ENCODE results near the gene TACR1. TPM values are rescaled to one million over a fixed set of nuclear protein-coding genes. Genes with fewer than 3 reads are reported as not detected.

The TACR1 gene
- total and polyA plus RNA-seq, 2 of the 8 experiments (the other 6 are each of a cell fraction or from before 2014, with no cell fraction given): 0.09 to 0.37 TPM

DNA sequence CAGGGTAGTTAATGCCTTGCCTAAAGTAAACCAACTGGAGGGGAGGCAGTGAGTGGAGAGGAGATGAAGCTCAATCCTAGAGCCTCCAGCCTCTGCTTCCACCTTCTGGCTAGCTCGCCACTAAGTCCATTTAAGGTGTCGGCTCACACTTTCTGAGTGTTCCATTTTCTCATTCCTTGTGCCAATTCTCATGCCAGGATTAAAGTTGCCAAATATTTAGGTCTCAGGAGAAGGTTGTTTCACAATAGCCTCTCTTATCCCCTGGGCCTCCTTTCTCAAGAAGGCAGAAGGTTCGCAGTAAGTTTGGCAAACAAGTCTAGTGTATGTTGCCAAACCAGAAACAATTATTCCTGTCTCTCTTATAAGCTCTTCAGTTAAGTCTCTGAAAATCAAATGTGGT is 57.2 kb downstream of the TACR1 start:
- Histone ChIP-seq H3K36me3 (ENCODE audit: control insufficient read depth in 2 of 4, insufficient read depth in 4 of 4, low read length in 3 of 4) (no peaks in the 10 kb centered on the region), H2BK5ac (ENCODE audit: low read depth, low read length) (no peak overlapping the region), H2AFZ (ENCODE audit: low read length) (no peak overlapping the region), H2BK12ac (ENCODE audit: low read depth, low read length) (no peak overlapping the region), H4K8ac (ENCODE audit: extremely low read depth, insufficient read depth, low read length) (no peak overlapping the region), H3K23ac (ENCODE audit: insufficient read length) (no peak overlapping the region), H3K9ac (replicated peaks in 1 of 4; ENCODE audit: extremely low read depth in 1 of 4, low read depth in 3 of 4, low read length in 3 of 4) (no peak overlapping the region), H3K79me1 (ENCODE audit: low read depth, low read length) (no peaks in the 10 kb centered on the region), H3K9me3 (ENCODE audit: insufficient read depth in 2 of 2, low read depth in 1 of 2, low read length in 1 of 2) (no peaks in the 10 kb centered on the region), H3K4ac (replicated peaks; ENCODE audit: insufficient read length, low read depth, low read length) (no peak overlapping the region), H4K5ac (ENCODE audit: insufficient read length, low read depth, low read length) (no peak overlapping the region), H3K18ac (ENCODE audit: extremely low read depth, low read length) (no peak overlapping the region), H3K4me2 (ENCODE audit: insufficient read depth in 1 of 2, low read depth in 2 of 2, low read length in 2 of 2) (no peak overlapping the region), H2BK20ac (ENCODE audit: low read length) (no peak overlapping the region), H3K27me3 (replicated peaks in 1 of 4; ENCODE audit: control insufficient read depth in 3 of 4, extremely low read depth in 1 of 4, insufficient read depth in 3 of 4, low read length in 3 of 4) (no peaks in the 10 kb centered on the region), H4K91ac (replicated peaks; ENCODE audit: insufficient read length, low read length) (no peak overlapping the region), H3K23me2 (ENCODE audit: low read depth, low read length) (no peaks in the 10 kb centered on the region), H3K56ac (replicated peaks; ENCODE audit: insufficient read length, low read depth, low read length) (no peak overlapping the region), H3K4me3 (ENCODE audit: extremely low read depth in 1 of 4, insufficient read depth in 2 of 4, low read depth in 3 of 4, low read length in 4 of 4) (no peak overlapping the region), H3K14ac (ENCODE audit: insufficient read length) (no peak overlapping the region), H2AK5ac (ENCODE audit: low read depth, low read length) (no peak overlapping the region), H3K79me2 (ENCODE audit: control insufficient read depth in 1 of 2, insufficient read depth in 2 of 2, low read length in 2 of 2) (no peaks in the 10 kb centered on the region), H2BK120ac (replicated peaks; ENCODE audit: low read depth, low read length) (no peak overlapping the region), H3K4me1 (replicated peaks in 1 of 4; ENCODE audit: control insufficient read depth in 3 of 4, insufficient read depth in 4 of 4, low read length in 3 of 4) (peaks cover 0 to 3% (median 0%) of the 10 kb centered on the region in 4 experiments; a peak in 1 of 7 replicates), H4K20me1 (replicated peaks in 1 of 2; ENCODE audit: control insufficient read depth in 1 of 2, insufficient read depth in 2 of 2, low read length in 2 of 2) (no peaks in the 10 kb centered on the region), H3K27ac (ENCODE audit: low read depth, low read length) (no peak overlapping the region), H2BK15ac (ENCODE audit: low read length) (no peak overlapping the region)
- 87% methylated on average over 3 of the region's 3 CpGs; no CpG with 5 or more reads in 1 of the 2 experiments for WGBS, 2 experiments (ENCODE audit: extremely low coverage in 1 of 2, insufficient coverage in 1 of 2, insufficient read length in 1 of 2, insufficient replicate concordance in 2 of 2, low coverage in 1 of 2, low lambda C conversion rate in 2 of 2, missing lambda C conversion rate in 1 of 2)
- TF ChIP-seq TAF1 (IDR thresholded peaks at IDR 0.05; ENCODE audit: low read depth, low read length): no peak
- ChIA-PET POLR2A (ENCODE audit: partially characterized antibody) (no interaction called here), CTCF (ENCODE audit: partially characterized antibody) (interaction anchor here (1.0 to 1.6 kb wide), 6 partner anchors 13 to 314 kb away, joined by 3 to 6 read pairs (median 3); no protein-coding TSS in a partner anchor)
- DNase-seq (ENCODE audit: low read depth in 1 of 2, low spot score in 2 of 2): no peak
- no peak for FAIRE-seq

All from H1 (cell line).